ENCODE results near the gene COL26A1. TPM values are rescaled to one million over a fixed set of nuclear protein-coding genes. Genes with fewer than 3 reads are reported as not detected.

The COL26A1 gene
- not detected in 2 replicates for total RNA-seq

GRCh38 chr7:101362334-101363195 lies at the start of gene COL26A1:
COL26A1 (plus strand) TSS chr7:101362875; CDS start chr7:101363033, 158 bp downstream.

GRCh38 chr7:101321491-101322401 lies 40.9 kb upstream of the COL26A1 start, which contains the start of gene IFT22:
IFT22 (minus strand) TSS chr7:101321812; CDS start chr7:101321709, 103 bp downstream.

Other genes with a start within 250 kb of the COL26A1 start
- gene SERPINE1, start 235.8 kb upstream of the COL26A1 start, total RNA-seq, result 410 and 462 TPM in 2 replicates
- gene AP1S1, start 208.4 kb upstream of the COL26A1 start, total RNA-seq, result 201 and 213 TPM in 2 replicates
- gene VGF, start 197.3 kb upstream of the COL26A1 start, total RNA-seq, result 198 and 249 TPM in 2 replicates
- under 0.01 and 0.33 TPM in 2 replicates for gene NAT16, start 182.6 kb upstream of the COL26A1 start, total RNA-seq
- gene MOGAT3, start 161.8 kb upstream of the COL26A1 start, total RNA-seq, result not detected in 2 replicates
- 100 and 110 TPM in 2 replicates for gene PLOD3, start 145.3 kb upstream of the COL26A1 start, total RNA-seq
- gene ZNHIT1, start 144.7 kb upstream of the COL26A1 start, total RNA-seq, result 72.3 and 91.5 TPM in 2 replicates
- 2.5 and 3.5 TPM in 2 replicates for gene CLDN15, start 125.1 kb upstream of the COL26A1 start, total RNA-seq
- gene FIS1, start 117.8 kb upstream of the COL26A1 start, total RNA-seq, result 225 and 261 TPM in 2 replicates
- gene IFT22, start 41.1 kb upstream of the COL26A1 start, total RNA-seq, result 26.1 and 26.7 TPM in 2 replicates